Brain microvascular endothelial cell (primary cell): ENCODE measurements around the gene DDRGK1.

Experiments used
- DNase-seq: peaks from one replicate; pipeline ENCODE4 v3.0.0-alpha.2; 2020
- H3K27ac ChIP-seq: fragments of 250-450 bp; sonication (Bioruptor Pico); 2 replicates; pipeline ENCODE4 v1.5.1; 2020; ENCODE audit warnings: mild to moderate bottlenecking, moderate library complexity
- H3K27me3 ChIP-seq: fragments of 250-450 bp; sonication (Bioruptor Pico); replicated peaks from 2 replicates; pipeline ENCODE4 v1.5.1; 2020; ENCODE audit warnings: mild to moderate bottlenecking
- H3K36me3 ChIP-seq: fragments of 250-450 bp; sonication (Bioruptor Pico); replicated peaks from 2 replicates; pipeline ENCODE4 v1.5.1; 2020; ENCODE audit warnings: mild to moderate bottlenecking
- H3K4me3 ChIP-seq: 2 replicates; pipeline ENCODE4 v1.5.1; 2011; ENCODE audit warnings: low read depth, mild to moderate bottlenecking, control low read depth, low read length, moderate library complexity
- in situ Hi-C: cut with HindIII; loops from 2 replicates; pipeline ENCODE4 v1.10.0; 2017; ENCODE audit warnings: low sequenced_read_pairs, low pct_ligation_motif_present
- TF ChIP-seq, protein P1 (sequence below): IDR thresholded peaks from 2 replicates; pipeline ENCODE4 v1.5.1; 2011; ENCODE audit warnings: low read depth, mild to moderate bottlenecking, moderate library complexity, low read length, control low read depth, inconsistent platforms; ENCODE audit errors: missing control alignments

Gene DDRGK1

DNA sequence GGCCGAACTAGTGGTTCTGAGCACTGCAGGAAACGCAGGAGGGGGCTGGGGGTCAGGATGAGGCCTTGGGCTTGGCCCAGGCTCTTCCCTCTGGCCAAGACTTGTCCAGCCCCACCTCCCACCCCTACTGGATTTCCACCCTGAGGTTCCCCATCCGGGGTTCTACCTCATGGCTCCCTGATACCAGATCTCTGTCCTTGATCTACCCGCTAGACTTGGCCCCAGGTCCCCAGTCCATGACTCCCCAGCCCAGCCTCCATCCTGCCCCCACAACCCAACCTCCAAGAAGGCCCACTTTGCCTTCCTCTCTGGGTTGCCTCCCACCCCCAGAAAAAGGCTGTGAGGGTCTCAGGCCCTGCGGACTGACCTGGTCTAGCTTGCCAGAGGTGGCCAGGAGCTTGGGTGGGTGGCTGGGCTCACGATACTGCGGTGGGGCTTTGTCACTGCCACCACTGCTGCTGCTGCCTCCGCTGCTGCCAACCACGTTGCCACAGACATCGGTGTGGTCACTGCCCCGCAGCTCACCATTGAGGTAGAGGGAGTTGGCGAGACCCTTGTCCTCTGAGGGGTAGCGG is 38.1 kb downstream of the DDRGK1 start:
- Histone ChIP-seq H3K4me3 (no peak overlapping the region), H3K36me3 (no peaks in the 10 kb centered on the region), H3K27me3 (no peaks in the 10 kb centered on the region), H3K27ac (no peak overlapping the region)
- in situ Hi-C loops, result no loop called here
- DNase-seq, result no peak
- TF ChIP-seq, protein P1, sequence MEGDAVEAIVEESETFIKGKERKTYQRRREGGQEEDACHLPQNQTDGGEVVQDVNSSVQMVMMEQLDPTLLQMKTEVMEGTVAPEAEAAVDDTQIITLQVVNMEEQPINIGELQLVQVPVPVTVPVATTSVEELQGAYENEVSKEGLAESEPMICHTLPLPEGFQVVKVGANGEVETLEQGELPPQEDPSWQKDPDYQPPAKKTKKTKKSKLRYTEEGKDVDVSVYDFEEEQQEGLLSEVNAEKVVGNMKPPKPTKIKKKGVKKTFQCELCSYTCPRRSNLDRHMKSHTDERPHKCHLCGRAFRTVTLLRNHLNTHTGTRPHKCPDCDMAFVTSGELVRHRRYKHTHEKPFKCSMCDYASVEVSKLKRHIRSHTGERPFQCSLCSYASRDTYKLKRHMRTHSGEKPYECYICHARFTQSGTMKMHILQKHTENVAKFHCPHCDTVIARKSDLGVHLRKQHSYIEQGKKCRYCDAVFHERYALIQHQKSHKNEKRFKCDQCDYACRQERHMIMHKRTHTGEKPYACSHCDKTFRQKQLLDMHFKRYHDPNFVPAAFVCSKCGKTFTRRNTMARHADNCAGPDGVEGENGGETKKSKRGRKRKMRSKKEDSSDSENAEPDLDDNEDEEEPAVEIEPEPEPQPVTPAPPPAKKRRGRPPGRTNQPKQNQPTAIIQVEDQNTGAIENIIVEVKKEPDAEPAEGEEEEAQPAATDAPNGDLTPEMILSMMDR, result no peak

DNA sequence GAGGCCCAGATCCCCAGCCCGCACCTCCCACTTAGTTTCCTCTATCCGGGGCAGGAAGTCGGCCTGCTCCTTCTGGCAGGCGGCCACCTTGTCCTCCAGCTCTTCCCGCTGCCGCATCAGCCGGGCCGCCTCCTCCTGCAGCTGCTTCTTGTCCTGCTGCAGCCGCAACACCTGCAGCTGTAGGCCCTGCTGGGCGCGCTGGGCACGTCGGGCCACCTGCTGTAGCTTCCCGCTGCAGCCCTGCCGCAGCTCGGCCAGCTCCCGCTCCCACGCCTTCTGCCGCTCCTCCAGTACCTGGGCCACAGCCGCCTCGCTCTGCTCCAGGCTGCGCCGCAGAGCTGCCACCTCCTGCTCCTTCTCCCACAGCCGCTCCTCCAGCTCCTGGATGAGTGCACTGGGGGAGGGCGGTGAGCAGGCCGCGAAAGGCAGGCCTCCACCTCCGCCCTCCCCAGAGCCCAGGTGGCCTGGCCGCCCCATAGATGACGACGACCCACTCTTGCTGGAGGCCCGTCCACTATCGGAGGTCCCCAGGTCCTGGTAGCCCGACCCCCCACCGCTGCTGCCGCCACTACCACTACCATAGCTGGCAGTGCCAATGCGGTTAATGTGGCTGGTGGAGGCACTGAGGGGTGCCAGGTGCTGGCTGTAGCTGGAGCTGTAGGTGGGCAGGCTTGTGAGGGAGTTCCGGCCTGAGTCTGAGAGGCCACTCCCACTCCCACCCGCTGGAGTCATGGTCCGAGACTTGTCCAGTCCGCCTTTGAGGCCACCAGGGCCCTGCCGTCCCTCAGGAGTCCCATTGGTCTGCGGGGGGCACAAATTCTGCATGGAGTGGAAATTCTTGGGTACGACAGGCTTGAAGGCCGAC is 38.8 kb downstream of the DDRGK1 start:
- Histone ChIP-seq H3K36me3 (no peaks in the 10 kb centered on the region), H3K27ac (no peak overlapping the region), H3K4me3 (no peak overlapping the region), H3K27me3 (no peaks in the 10 kb centered on the region)
- in situ Hi-C loops, result no loop called here
- no peak for DNase-seq
- TF ChIP-seq, protein P1, result no peak

DNA sequence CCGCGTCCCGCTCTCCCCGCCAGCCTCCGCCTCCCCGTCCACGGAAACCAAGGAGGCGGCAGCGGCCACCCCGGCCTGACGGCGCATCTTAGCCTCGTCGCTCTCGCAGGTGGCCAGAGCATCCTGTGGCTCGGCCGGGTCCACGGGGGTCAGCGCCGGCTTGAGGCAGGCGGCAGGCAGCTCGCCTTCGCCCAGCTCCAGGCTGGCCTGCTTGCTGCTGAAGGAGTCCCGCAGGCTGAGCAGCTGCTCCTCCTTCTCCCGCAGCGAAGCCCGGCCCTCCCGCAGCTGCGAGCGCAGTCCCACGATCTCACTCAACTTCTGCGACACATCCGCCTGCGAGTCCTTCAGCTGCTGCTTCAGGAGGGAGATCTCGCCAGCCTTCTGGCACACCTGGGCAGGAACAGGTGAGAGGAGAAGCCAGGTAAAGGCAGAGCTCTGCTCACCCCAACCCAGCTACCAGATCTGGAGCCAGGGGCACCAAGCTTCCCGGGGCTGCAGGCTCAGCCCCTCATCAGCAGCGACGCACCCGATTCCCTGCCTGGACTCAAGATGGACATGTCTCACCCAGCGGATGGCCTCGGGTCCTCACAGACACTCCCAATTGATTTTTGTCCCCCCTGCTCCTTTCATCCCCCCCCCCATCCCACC is 39.6 kb downstream of the DDRGK1 start:
- Histone ChIP-seq H3K36me3 (no peaks in the 10 kb centered on the region), H3K27me3 (no peaks in the 10 kb centered on the region), H3K27ac (no peak overlapping the region), H3K4me3 (no peak overlapping the region)
- TF ChIP-seq, protein P1, result no peak
- in situ Hi-C loops, result no loop called here
- DNase-seq, result no peak

DNA sequence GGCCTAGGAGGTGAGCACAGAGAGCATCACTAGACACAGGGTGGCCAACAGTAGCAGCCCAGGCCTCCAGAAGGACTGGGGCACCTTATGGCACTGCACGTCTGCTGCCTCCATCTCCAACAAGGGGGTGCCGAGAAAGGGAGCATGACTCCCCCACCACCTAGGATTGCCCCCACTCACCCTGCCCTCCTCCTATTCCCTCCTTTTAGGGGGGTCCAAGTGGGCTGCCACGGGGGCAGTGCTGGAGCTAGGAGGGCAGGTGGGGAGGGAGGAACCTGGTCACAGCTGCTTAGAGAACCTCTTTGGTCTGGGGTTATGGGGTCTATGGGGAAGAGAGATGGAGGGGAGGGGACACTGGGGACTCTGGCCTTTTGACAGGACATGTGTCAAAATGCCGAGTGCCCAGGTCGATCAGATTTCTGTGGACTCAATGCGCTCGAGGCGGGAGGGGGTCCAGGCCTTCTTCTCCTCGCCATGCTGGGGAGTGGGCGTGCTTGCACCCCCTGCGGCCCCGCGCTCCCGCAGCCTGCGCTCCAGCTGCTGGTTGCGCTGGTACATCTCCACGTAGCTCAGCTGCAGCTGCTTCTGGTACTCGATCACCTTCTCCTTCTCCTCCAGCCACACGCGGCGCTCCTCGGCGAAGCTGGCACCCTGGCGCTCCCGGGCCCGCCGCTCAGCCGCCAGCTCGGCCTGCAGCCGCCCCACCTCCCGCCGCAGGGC is 40.3 kb downstream of the DDRGK1 start:
- no peak overlapping the region for H3K27ac ChIP-seq
- H3K27me3 ChIP-seq, result no peaks in the 10 kb centered on the region
- no peak overlapping the region for H3K4me3 ChIP-seq
- TF ChIP-seq, protein P1, result no peak
- no peaks in the 10 kb centered on the region for H3K36me3 ChIP-seq
- no peak for DNase-seq
- in situ Hi-C loops, result no loop called here

DNA sequence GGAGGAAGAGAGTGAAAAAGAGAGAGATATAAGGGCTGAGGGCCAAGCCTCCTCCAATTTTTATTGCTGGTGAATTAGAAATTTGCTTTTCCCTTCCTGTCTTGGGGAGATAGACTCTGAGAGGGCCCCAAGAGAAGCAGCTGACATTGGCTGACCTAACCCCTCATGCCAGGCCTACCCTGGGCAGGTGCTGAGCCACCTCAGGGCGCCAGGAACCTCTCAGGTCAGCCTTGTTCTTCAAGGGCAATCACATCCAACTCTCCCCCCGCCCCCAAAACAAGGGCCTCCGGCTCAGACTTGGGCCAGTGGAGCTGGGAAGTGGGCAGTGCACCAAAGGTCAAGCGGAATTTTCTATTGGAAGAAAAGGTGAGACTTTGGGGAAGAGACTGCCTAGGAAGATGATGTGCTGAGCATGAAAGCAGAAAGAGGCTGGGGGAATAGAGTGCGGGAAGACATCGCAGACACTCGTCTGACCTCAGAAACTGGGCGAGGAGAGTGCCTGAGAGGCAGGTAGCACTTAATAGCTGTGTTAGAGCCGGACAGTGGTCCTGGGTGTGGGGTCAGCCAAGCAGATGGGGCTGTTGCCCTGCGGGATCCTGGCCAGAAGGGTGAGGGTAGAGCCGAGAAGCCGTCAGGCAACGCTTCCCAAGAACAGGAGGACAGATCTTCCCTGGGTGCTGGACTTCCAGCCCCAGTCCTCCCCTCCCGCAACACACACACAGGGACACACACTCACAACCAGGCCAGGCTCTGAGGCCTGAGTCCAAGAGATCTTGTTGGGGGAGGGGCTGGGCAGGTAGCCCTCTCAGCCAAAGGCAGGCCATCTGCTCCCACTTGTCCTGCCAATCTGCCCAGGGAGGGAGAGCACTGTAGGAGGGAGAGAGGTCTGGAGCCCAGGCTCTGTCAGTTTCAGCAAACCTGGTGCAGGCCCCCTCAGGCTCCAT is 41.1 kb downstream of the DDRGK1 start:
- no peaks in the 10 kb centered on the region for H3K36me3 ChIP-seq
- no peak for DNase-seq
- no peaks in the 10 kb centered on the region for H3K27me3 ChIP-seq
- TF ChIP-seq, protein P1, result no peak
- in situ Hi-C loops, result no loop called here
- no peak overlapping the region for H3K4me3 ChIP-seq
- no peak overlapping the region for H3K27ac ChIP-seq
